Astrocyte of the cerebellum (primary cell): ENCODE measurements around the gene PPP3CA.

Source experiments
- DNase-seq: peaks from one replicate; pipeline ENCODE4 v3.0.0-alpha.2; 2011; ENCODE audit warnings: low read depth
- H3K4me3 ChIP-seq: 2 replicates; pipeline ENCODE4 v1.5.1; 2011; ENCODE audit warnings: mild to moderate bottlenecking, low read depth, low read length, moderate library complexity
- CTCF ChIP-seq: IDR thresholded peaks from 2 replicates; pipeline ENCODE4 v1.5.1; 2012; ENCODE audit warnings: low read length, low read depth, moderate library complexity, mild to moderate bottlenecking; ENCODE audit errors: missing control alignments
- in situ Hi-C: cut with HindIII; loops from 2 replicates; pipeline ENCODE4 v1.10.0; 2017; ENCODE audit warnings: low sequenced_read_pairs

The PPP3CA gene

DNA sequence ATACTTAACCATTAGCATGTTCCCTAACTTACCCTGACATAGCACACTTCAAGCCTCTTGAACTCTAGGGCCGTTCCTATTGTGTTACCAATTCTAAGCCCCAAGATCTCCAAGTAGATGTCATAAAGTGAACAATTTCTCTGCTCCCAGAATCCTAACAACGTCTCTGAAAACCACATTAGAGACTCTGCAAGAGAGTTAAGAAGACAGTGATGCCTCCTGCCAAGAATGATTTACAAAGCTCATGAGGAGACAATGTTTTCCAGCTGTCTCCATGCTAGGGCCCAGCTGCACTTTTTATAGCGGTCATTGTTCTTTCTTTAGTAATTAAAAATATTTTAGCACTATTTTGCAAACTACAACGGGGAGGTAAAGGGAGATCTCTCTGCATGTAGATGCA lies 358.4 kb downstream of the PPP3CA start:
- no peak overlapping the region for H3K4me3 ChIP-seq
- in situ Hi-C loops, result no loop called here
- DNase-seq, result no peak
- no peak for TF ChIP-seq CTCF

GRCh38 chr4:100986360-100986868 lies 360.9 kb downstream of the PPP3CA start:
- peak; percentile 57 for DNase-seq
- TF ChIP-seq CTCF, result no peak
- in situ Hi-C loops, result no loop called here
- H3K4me3 ChIP-seq, result no peak overlapping the region

DNA sequence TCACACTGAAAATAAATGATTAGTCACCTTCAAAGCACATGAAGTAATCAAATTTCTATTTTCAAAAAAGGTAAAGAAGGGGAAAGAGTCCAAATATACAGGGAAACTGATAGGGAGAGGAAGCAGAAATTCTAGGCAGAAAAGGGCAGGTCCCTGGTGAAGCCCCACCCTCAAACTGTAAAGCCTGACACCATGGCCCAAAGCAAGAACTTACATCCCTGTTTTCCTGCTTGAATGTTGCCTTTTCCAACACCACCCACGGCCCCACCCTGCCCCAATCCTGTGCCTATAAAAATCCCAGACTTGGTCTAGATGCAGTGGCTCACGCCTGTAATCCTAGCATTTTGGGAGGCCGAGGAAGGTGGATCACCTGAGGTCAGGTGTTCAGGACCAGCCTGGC lies 361.8 kb downstream of the PPP3CA start:
- no peak for DNase-seq
- no peak for TF ChIP-seq CTCF
- in situ Hi-C loops, result no loop called here
- H3K4me3 ChIP-seq, result no peak overlapping the region

GRCh38 chr4:100984901-100985300 lies 362.4 kb downstream of the PPP3CA start:
- DNase-seq, result peak; percentile 67
- in situ Hi-C loops, result no loop called here
- no peak for TF ChIP-seq CTCF
- H3K4me3 ChIP-seq, result no peak overlapping the region

- TF ChIP-seq CTCF, result no peak
- DNase-seq, result no peak
- in situ Hi-C loops, result no loop called here
- no peak overlapping the region for H3K4me3 ChIP-seq
Measured at GRCh38 chr4:100983426-100983825, 363.9 kb downstream of the PPP3CA start.

- no peak for DNase-seq
- TF ChIP-seq CTCF, result no peak
- H3K4me3 ChIP-seq, result no peak overlapping the region
- in situ Hi-C loops, result no loop called here
Measured at GRCh38 chr4:100982345-100982744, 365.0 kb downstream of the PPP3CA start.
